ENCODE measurements around the gene CCSER2.
A peak's percentile ranks its signal among the peaks of the same experiment; 100 is the strongest.
"Not testable (repeated sequence)": the region's sequence is repeated elsewhere in the genome, so short reads cannot be mapped to it uniquely, and the experiment has no call there.

The CCSER2 gene

DNA sequence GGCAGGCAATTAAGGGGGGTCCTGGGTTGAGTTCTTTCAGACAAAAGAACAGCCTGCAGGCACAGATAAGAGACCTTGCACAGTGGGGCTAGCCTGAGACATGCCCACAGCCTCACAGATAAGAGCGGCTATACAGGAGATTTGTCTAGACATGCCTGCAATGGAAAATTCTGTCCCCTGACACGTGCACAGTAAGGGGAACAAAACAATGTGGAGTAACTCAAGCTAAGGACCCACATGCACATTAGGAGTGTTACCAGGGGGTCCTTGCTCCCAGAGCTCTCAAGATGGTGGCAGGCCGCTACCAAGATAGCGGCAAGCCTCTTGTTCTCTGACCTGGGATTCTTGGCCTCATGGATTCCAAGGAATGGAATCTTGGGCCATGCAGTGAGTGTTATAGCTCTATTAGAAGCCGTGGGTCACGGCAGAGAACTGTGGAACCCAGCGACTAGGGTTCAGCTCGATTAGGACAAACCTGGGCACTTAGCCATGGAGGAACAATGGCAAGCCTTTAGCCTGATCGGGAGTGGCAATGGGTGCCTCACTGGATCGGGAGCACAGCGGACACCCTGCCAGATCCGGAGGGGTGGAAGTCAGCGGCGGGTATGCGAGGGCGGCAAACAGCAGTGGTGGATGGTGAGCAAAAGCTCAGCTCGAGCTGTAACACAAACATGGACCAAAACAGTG lies 196.9 kb downstream of the CCSER2 start:
- peak; percentile 95 for DNase-seq

DNA sequence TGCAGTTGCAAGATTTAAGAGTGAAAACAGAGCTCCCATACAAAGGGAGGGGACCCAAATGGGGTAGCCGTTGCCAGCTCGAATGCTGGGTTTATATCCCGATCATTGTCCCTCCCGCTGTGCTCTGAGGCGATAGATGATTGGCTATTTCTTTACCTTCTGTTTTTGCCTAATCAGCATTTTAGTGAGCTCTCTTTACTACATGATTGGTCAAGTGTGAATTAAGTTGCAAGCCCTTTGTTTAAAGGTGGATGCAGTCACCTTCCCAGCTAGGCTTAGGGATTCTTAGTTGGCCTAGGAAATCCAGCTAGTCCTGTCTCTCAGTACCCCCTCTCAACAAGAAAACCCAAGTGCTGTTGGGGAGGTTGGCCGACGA lies 197.4 kb downstream of the CCSER2 start:
- not testable (repeated sequence) for DNase-seq

DNA sequence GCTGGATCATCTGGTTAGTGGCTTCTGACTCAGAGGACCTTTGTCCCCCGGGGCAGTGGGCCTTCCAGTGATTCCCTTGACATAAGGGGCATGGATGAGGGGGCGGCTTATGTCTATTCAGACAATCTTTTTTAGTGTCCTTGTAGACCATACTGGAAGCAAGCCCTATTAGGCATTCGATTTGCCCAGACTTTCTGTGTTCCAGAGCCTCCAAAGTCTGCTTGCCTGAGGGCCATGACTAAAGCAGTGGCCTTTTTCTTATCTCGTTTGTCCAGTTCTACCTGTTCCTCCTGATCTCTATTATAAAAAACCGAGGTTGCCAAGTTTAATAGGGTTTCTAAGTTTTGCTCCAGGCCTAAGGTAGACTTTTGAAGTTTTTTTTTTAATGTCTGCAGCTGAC lies 199.0 kb downstream of the CCSER2 start:
- peak; percentile 20 for DNase-seq

DNA sequence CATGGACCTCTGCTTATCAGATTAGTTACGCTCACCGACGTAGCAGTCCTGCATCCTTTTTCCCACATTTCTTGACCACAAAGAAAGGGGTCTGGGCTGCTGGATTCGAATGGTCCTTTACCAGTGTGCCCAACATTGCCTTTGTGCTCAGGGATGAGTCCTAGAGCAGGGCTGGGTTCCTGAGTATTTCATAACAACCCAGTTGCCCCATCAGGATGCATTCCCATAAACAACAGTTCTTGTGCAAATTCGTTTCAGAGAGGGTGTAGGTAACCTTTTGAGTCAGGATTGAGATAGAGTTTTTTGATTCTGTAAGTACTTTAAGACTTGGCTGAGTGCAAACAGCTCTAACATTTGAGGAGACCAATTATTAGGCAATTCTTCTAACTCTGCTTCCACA lies 200.1 kb downstream of the CCSER2 start:
- DNase-seq, result not testable (repeated sequence)

DNA sequence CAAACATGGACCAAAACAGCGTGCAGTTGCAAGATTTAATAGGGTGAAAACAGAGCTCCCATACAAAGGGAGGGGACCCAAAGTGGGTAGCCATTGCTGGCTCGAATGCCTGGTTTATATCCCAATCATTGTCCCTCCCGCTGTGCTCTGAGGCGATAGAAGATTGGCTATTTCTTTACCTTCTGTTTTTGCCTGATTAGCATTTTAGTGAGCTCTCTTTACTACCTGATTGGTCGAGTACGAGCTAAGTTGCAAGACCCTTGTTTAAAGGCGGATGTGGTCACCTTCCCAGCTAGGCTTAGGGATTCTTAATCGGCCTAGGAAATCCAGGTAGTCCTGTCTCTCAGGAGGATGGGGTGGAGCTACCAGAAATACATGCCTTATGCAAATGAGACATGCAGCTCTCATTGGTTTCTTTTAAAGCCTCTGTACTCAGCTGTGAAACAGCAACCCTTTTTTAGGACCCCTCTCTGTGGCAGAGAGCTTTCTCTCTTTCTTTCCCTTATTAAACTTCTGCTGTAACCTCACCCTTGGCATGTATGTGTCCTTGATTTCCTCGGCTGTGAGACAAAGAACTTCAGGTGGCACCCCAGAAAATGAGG lies 202.4 kb downstream of the CCSER2 start:
- no peak for DNase-seq

DNA sequence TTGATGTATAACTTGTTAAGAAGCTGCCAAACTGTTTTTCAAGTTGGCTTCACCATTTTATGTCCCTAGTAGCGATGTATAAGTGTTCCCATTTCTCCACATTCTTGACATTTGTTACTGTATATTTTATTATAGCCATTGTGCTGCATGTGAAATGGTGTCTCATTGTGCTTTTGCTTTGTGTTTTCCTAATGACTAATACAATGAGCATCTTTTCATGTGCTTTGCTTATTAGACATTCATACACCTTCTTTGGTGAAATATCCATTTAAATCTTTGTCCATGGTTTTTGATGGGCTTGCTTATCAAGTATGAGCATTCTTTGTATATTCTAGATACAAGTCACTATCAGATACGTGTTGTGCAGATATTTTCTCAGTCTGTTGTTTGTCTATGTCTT lies 203.0 kb downstream of the CCSER2 start:
- no peak for DNase-seq

DNA sequence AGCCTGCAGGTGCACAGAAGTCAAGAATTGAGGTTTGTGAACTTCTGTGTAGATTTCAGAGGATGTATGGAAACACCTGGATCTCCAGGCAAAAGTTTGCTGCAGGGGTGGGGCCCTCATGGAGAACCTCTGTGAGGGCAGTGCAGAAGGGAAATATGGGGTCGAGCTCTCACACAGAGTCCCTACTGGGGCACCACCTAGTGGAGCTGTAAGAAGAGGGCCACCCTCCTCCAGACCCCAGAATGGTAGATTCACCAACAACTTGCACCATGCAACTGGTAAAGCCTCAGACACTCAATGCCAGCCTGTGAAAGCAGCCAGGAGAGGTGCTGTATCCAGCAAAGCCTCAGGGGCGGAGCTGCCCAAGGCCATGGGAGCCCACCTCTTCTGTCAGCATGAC lies 205.8 kb downstream of the CCSER2 start:
- DNase-seq, result peak; percentile 42

DNA sequence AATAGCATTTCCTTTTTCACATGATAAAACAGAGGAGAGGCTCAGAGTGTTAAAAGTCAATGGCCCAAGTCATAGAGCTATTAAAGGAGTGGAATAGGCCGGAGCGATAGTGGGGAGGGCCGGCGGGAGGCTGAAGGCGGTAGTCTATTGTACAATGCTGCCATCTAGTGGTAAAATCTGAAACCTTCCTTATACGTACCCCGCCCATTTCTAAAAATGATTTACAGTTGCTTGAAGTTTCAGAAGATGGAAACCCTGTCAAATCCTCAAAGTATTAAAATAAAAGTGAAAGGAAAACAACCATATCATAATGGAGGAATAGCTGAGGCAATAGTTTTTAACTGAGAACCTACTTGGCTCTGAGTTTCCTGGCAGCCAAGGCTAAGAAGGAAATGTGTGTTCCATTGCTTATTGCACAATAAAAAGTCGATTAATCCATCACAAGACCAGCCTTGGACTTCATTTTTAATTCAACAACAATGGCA lies 209.1 kb downstream of the CCSER2 start:
- DNase-seq, result peak; percentile 94

DNA sequence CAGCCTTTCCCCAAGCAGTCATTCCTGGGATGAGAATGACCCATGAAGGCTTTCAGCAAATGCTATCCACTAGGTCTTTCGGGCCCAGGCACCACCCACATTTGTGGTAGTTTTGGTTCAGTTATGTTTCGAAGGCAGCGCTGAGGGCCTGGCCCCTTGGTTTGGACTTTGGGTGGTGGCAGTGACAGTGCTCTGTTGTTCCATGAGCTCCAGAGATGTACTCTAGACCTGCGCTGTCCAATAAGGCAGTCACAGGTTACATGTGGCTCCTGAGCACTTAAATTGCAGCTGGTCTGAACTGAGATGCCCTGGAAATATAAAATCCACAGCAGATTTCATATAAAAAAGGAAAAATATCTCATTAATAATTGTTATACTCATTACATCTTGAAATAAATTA lies 209.6 kb downstream of the CCSER2 start:
- no peak for DNase-seq

DNA sequence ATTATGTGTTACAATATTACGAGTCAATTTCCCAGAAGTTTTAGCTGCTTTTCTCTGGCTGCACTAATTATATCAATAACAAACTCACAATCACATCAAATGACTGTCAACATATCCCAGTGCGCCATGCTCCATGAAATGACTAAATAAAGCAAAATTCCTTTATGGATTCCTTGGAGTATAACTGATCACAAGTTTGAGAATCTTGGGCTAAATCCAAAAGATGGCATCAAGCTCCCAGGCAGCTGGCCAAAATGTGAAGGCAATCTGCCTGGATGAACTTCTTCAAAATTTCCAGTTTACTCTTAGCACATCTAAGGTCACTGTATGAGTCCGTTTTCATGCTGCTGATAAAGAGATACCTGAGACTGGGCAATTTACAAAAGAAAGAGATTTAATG lies 210.8 kb downstream of the CCSER2 start:
- DNase-seq, result no peak

DNA sequence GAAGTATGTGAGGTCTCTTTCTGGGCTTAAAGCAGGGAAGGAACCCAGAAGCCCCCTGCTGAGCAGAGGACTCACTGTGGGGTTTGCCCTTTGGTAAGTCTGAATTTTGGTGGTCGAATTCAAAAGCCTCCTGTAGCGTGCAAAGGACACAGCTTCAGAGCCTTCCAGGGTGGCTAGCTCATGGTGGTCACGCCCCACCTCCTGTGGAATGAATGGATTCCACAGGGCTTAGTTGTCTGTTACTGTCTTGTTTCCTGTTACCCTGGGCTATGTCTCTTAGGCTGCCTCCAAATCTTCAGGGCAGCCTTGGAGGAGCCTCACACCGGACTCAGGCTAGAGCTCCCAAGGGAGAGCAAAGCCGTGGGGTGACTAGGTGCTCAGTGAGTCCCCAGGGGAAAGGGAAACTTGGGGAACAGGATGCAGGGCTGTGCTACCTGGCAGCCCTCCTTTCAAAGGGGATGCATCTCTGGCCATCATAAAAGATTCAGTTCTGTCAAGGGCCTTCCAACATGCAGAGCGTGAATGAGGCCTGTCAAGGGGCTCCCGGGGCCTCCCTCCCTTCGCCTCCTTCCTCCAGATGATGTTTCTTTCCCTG lies 211.7 kb downstream of the CCSER2 start:
- DNase-seq, result no peak

DNA sequence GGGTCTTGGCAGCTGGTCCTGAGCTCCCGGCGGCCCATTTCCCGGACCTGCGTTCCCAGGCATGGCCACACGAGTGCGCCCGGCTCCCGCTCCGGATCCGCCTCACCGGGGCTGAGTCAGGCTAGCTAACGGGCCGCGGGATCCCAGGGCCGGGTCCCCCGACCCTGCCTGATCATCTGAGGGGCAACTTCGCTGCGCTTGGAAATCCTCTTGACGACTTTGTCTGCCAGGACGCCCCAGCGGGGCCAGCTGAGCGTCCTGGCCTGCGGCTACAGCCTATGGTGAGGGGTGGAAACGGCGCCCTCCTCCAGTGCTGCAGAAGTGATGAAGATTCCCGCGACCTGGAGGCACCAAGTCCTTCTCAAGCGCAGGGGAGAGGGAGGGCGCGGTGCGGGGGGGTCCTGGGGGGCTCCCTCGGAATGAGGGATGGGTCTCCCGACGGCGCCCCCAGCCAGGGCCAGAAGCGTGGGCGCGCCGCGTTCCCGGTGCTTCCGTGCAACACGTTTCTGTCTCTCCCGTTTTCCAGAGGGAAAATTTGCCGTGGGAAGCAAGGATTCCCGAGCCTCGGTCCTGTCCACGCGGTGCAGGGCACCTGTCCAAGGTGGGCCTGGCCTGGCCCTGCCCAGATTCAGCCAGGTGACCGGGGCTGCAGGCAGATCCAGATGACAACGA lies 212.4 kb downstream of the CCSER2 start:
- DNase-seq, result peak; percentile 75

DNA sequence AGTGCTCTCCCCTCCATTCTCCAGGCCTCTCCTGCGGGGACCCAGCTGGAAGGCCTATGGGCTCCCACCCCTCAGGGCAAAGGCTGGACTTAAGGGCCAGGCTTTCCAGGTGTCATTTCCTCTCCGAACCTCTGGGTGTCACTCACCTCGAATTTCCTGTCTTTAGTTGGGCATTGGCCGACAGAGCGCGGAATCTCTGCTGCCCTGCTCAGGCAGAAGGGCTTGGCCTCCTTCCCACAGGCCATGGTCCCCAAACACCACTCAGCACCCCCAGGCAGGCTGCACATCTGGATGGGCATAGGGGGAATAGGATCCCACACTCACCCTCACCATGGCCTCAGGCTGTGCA lies 212.9 kb downstream of the CCSER2 start:
- DNase-seq, result peak; percentile 21

DNA sequence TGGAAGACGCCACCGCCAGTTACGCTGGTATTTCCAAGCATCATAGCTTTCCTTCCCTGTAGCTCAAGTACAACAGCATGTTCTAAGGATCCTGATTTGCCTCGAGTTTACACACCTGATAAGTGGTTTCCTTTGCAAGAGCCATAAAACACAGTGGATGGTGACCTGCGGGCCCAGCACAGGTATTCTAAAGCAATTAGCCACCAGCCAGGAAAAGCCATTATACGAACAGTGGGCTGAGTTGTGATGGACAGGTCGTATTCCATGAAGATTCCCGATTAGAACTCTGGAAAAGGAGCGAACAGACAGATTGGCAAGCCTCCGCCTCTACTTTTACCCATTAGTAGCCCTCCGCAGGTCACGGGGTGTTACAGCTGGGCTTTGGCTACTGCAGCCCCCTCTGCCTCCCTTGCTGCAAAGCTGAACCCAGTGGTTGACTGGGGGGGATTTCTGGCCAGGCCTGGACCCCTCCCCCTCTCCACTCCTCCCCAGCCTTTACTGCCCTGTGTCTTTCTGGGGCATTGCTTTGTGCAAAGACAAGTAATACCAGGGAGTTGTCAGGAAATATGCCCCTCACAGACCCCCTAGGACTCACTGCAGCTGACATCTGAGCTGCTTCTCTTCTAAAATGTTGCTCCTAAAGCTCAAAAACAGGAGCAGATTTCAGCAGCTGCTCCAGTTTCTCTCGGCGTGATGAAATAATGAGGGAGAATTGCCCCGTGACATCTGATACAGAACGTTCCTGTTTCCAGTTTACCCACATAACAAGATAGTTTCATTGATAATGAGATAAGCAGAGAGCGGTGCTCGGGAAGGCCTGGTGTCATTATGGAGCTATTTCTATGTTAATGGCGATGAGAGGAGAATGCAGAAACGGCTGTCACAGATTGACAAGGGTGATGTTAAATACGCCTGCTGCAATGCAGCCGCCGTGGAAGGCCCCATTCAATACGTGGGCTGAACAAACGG lies 214.4 kb downstream of the CCSER2 start:
- DNase-seq, result peak; percentile 20

DNA sequence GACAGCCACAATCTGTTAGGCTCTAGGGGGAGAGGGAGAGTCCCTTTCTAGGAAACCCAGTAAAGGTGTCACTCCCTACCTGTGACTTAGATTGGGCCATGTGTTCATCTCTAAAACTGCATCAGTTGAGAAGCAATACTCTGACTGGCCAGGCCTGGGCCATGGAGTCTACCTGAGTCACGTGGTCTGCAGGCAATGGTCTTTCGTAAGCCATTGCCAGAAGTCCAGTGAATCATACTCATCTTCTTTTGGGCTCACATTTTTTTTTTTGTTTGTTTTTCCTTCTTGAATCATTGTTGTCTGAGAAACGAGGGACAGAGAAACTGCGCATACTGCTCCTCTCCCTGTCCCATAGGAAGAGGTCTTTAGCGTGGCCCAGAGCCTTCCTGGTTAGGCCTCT lies 215.6 kb downstream of the CCSER2 start:
- no peak for DNase-seq

DNA sequence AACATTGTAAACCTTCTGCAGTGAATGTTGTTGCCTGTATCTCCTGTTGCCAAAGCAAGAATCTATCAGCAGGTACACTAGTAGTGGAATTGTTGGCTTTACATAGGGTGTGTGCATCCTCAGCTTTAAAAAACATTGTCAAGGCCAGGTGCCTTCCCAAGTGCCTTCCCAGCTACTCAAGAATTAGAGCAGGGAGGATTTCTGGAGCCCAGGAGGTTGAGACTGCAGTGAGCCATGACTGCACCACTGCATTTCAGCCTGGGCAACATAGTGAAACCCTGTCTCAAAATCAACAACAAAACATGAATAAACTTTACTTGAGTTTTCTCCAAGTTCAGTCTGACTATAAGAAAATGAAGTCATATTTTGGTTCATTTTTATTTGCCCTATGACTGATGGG lies 217.3 kb downstream of the CCSER2 start:
- no peak for DNase-seq

DNA sequence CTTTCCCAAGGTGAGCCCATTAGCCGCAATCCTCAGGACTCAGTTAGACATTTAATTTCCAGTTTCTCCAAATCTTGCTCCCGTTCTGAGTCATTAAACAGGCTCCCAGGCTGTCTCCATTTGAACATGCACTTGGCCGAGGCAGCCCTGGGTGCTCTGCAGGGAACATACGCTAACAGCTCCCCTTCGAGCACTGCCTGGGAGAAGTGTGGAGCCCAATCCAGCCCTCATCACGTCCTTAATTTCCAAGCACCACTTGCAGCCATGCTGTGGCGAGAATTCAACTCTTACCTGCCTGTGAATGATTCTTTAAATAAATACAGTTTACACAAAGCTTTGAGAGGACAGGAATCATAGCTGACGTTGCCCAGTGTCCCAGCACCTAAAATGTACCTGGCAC lies 218.2 kb downstream of the CCSER2 start:
- no peak for DNase-seq

DNA sequence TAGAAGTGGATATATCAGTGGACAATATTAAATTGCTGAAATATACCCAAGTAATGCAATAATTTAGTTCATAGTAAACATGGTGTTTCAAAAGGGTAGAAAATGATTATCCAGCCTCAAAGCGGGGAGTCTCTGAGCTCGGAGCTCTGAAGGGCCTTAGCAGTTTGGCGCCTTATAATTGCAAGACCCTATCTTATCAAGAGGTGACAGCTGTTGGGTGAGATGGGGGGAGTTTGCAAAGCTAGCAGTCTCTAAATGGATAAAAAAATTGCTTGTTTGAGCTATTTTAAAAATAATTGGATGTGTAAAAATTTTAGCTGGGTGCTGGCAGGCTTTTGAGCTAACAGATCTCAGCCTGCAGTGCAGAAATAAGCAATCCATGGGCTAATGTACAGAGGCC lies 219.2 kb downstream of the CCSER2 start:
- DNase-seq, result peak; percentile 77

DNA sequence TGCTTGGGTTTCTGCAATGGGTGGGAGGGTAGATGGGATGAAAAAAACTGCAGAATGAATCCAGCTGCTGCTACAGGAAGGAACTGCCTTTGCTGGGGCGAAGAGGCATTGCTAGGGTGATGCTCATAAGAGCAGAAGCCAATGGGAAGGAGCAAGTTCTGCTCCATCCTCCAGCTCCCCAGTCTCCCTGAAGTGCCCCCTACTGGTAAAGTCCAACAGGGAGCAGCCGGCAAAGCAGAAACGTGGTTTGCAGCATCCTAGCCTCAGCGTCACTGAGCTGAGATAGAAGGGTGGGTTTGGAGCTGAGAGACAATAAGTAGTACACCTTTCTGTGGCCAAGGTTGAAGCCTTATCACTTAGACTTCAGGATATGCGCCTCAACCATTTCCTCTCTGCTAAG lies 220.5 kb downstream of the CCSER2 start:
- peak; percentile 50 for DNase-seq

DNA sequence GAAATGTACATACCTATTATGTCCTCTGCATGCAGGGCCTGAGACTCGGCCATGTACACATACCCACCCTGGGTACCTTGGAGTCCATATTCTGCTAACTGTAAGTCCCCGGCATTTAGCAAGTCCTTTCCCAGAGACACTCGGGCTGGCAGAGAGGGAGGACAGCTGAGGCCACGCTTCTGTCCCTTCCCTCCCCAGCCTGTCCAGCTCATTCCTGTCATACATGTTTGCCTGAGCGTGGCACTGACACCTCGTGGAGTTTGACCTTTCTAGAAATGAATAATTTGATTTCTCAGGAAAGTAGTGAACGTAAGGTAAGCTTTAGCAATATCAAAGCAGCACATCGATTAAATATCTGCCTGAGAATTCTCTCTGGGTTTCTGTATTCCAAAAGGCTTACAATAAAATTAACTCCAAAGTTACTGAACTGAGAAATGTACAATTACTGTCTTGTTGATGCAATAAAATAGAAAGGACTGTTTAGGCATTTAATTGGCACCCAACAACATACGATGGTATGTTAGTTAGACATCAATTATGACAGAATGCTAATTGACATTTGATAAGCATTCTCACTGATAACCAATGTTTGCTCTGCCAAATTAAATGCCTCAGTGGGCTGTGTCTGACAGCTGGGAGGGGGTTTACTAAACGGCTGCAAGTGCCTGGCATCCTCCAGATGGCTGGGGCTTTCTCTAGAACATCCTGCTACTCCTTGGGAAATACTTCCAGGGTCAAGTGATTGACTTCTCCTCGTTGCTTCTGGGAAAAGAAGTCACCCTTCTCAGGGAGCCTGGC lies 221.2 kb downstream of the CCSER2 start:
- DNase-seq, result no peak

DNA sequence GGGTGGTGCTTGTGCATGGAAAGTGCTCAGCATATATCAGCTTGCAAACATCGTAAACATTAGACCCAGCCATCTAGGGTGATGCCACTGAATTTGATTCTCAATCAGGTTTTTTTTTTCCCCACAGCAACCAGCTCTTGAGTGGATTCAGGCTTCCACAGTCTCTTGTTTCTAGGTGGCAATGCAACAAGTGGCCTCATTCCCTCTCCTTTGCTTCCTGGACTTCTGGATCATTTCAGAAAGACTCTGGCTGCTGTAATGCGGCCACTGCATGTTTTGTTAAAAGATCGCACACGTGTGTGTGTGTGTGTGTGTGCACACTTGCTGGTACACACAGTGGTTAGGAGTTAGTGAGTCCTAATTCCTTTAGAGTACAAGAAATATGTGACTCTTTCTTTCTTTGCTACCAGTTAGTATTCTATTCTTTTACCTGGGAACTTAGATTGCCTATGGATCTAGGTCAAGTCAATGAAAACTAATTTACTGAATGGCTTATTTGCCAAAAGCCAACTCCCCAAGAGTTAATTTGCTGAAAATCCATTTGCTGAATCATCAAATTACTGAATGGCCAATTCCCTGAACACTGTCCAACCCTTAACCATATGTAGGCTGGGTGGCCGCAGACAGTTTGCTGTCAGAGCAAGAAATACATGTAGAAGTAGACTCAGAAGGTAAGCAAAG lies 222.5 kb downstream of the CCSER2 start:
- DNase-seq, result no peak

All from hematopoietic multipotent progenitor cell treated with erythropoietin and hydrocortisone succinate and interleukin-3 and kit ligand, for 6 days (in vitro differentiated cells).